K562 (cell line): ENCODE results near the gene AFF1. TPM values are rescaled to one million over a fixed set of nuclear protein-coding genes. Genes with fewer than 3 reads are reported as not detected.
A peak's percentile ranks its signal among the peaks of the same experiment; 100 is the strongest.

ENCODE experiments used
- BACH1 ChIP-seq: fragments of 200-800 bp; sonication (Bioruptor generic); IDR thresholded peaks from 2 replicates; pipeline ENCODE4 v1.6.1; 2016; ENCODE audit warnings: missing genetic modification characterization, missing compliant biosample characterization
- CBX3 ChIP-seq, 2 experiments: IDR thresholded peaks; 1 replicate in 1 of 2; 2 replicates in 1 of 2; pipeline ENCODE4 v1.6.1; 2012; ENCODE audit warnings: inconsistent platforms in 2 of 2, low read length in 2 of 2, borderline replicate concordance in 1 of 2, control low read depth in 1 of 2
- DPF2 ChIP-seq: fragments of 450-650 bp; IDR thresholded peaks from 2 replicates; pipeline ENCODE4 v1.6.1; 2016
- EP400 ChIP-seq: fragments of 450-650 bp; IDR thresholded peaks from 2 replicates; pipeline ENCODE4 v1.6.1; 2017; ENCODE audit warnings: antibody characterized with exemption, mild to moderate bottlenecking, moderate library complexity
- ESRRA ChIP-seq: fragments of 450-650 bp; IDR thresholded peaks from 2 replicates; pipeline ENCODE4 v1.6.1; 2014; ENCODE audit warnings: low read depth, mild to moderate bottlenecking, moderate library complexity, borderline replicate concordance
- ETS2 ChIP-seq: IDR thresholded peaks from 2 replicates; pipeline ENCODE4 v1.6.1; 2016; ENCODE audit warnings: borderline replicate concordance, missing genetic modification characterization, mild to moderate bottlenecking, moderate library complexity, missing compliant biosample characterization; ENCODE audit not compliant: poor library complexity, severe bottlenecking
- GTF2B ChIP-seq: IDR thresholded peaks from 2 replicates; pipeline ENCODE4 v1.6.1; 2011; ENCODE audit not compliant: insufficient read length; ENCODE audit errors: extremely low read depth
- NCOR1 ChIP-seq: fragments of 450-650 bp; IDR thresholded peaks from 2 replicates; pipeline ENCODE4 v1.6.1; 2016; ENCODE audit warnings: mild to moderate bottlenecking, moderate library complexity
- SMARCA4 ChIP-seq: fragments of 450-650 bp; IDR thresholded peaks from 2 replicates; pipeline ENCODE4 v1.6.1; 2016
- TAF7 ChIP-seq: fragments of 450-650 bp; IDR thresholded peaks from 2 replicates; pipeline ENCODE4 v1.6.1; 2016; ENCODE audit warnings: missing genetic modification characterization, missing compliant biosample characterization
- TCF7 ChIP-seq: sonication (generic); IDR thresholded peaks from 2 replicates; pipeline ENCODE4 v1.6.1; 2016; ENCODE audit warnings: antibody characterized with exemption, borderline replicate concordance
- ZEB2 ChIP-seq: fragments of 450-650 bp; IDR thresholded peaks from 2 replicates; pipeline ENCODE4 v1.6.1; 2016
- ZNF134 ChIP-seq: fragments of 250-450 bp; sonication (Bioruptor Pico); conservative IDR thresholded peaks from 2 replicates; pipeline ENCODE4 v1.4.0; 2020
- polyA plus RNA-seq, 8 experiments: library from polyadenylated mRNA; depleted of rRNA in 4 of 8; stranded (reverse) in 5 of 8; unstranded in 3 of 8; fragments of >200 nt; fragmentation: Nextera tagmentation in 2 of 8; fragmentation: Illumina TruSeq in 1 of 8; extraction: Ambion mirVana in 2 of 8; extraction: Trizol in 1 of 8; gene quantifications; 2 replicates each; pipeline versions ENCODE4 v1.2.1 to v1.2.3, GENCODE V29; 2011 to 2014; ENCODE audit warnings: inconsistent platforms in 1 of 8, missing spikeins in 1 of 8
- total RNA-seq, 7 experiments: library from RNA; depleted of rRNA in 6 of 7; stranded (reverse); fragments of >200 nt in 6 of 7; fragmentation: Illumina TruSeq in 2 of 7; extraction: Trizol in 2 of 7; gene quantifications; 2 replicates each; pipeline versions ENCODE4 v1.2.1 to v1.2.3, GENCODE V29; 2011 to 2021; ENCODE audit warnings: low replicate concordance in 1 of 7
- TF ChIP-seq, protein P1 (sequence below): sonication (generic); formaldehyde crosslinking; IDR thresholded peaks from 2 replicates; pipeline ENCODE4 v1.8.1; 2023; ENCODE audit warnings: missing genetic modification reagents, mild to moderate bottlenecking, borderline replicate concordance
- TF ChIP-seq, protein P2 (sequence below): IDR thresholded peaks from 2 replicates; pipeline ENCODE4 v1.6.1; 2014; ENCODE audit warnings: antibody characterized with exemption
- TF ChIP-seq, protein P3 (sequence below): fragments of 200-800 bp; sonication (Bioruptor generic); IDR thresholded peaks from 2 replicates; pipeline ENCODE4 v1.6.1; 2017; ENCODE audit warnings: missing genetic modification characterization, missing compliant biosample characterization
- TF ChIP-seq, protein P4 (sequence below), 2 experiments: fragments of 150-350 bp in 1 of 2; IDR thresholded peaks; 2 replicates each; pipeline ENCODE4 v1.6.1; 2012 to 2016; ENCODE audit warnings: low read depth in 2 of 2, low read length in 2 of 2, mild to moderate bottlenecking in 1 of 2, moderate library complexity in 1 of 2

The AFF1 gene
- total and polyA plus RNA-seq, 9 of the 15 experiments (the other 6 are each of a cell fraction or from before 2014, with no cell fraction given) = 4.1 to 47.5 (median 17.2) TPM

DNA sequence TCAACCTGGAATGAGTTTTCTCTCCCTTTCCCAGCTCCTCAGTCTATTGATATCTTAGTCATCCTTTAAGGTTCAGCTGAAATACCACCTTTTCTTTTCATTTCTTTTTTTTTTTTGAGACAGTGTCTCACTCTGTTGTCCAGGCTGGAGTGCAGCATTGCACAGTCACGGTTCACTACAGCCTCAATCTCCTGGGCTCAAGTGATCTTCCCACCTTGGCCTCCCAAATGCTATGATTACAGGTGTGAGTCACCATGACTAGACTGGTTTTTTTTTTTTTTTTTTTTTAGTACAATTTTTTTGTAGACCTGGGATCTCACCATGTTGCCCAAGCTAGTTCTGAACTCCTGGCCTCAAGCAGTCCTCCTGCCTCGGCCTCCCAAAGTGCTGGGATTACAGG is 28.9 kb downstream of the AFF1 start (continued):
- TF ChIP-seq, protein P1, sequence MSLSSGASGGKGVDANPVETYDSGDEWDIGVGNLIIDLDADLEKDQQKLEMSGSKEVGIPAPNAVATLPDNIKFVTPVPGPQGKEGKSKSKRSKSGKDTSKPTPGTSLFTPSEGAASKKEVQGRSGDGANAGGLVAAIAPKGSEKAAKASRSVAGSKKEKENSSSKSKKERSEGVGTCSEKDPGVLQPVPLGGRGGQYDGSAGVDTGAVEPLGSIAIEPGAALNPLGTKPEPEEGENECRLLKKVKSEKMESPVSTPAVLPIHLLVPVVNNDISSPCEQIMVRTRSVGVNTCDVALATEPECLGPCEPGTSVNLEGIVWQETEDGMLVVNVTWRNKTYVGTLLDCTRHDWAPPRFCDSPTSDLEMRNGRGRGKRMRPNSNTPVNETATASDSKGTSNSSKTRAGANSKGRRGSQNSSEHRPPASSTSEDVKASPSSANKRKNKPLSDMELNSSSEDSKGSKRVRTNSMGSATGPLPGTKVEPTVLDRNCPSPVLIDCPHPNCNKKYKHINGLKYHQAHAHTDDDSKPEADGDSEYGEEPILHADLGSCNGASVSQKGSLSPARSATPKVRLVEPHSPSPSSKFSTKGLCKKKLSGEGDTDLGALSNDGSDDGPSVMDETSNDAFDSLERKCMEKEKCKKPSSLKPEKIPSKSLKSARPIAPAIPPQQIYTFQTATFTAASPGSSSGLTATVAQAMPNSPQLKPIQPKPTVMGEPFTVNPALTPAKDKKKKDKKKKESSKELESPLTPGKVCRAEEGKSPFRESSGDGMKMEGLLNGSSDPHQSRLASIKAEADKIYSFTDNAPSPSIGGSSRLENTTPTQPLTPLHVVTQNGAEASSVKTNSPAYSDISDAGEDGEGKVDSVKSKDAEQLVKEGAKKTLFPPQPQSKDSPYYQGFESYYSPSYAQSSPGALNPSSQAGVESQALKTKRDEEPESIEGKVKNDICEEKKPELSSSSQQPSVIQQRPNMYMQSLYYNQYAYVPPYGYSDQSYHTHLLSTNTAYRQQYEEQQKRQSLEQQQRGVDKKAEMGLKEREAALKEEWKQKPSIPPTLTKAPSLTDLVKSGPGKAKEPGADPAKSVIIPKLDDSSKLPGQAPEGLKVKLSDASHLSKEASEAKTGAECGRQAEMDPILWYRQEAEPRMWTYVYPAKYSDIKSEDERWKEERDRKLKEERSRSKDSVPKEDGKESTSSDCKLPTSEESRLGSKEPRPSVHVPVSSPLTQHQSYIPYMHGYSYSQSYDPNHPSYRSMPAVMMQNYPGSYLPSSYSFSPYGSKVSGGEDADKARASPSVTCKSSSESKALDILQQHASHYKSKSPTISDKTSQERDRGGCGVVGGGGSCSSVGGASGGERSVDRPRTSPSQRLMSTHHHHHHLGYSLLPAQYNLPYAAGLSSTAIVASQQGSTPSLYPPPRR (CRISPR knock-in tag) = no peak
- TF ChIP-seq TAF7 (tag) = no peak
- TF ChIP-seq ESRRA = no peak
- peak; percentile 73 for TF ChIP-seq SMARCA4
- TF ChIP-seq ETS2 (tag) = no peak
- no peak for TF ChIP-seq EP400
- peak in 1 of 2 experiments; percentile 74; a peak in 2 of 3 replicates for TF ChIP-seq CBX3 (IDR thresholded peaks at IDR 0.05; ENCODE audit: borderline replicate concordance in 1 of 2, low read length in 2 of 2)
- TF ChIP-seq ZNF134 = no peak
- TF ChIP-seq, protein P2, sequence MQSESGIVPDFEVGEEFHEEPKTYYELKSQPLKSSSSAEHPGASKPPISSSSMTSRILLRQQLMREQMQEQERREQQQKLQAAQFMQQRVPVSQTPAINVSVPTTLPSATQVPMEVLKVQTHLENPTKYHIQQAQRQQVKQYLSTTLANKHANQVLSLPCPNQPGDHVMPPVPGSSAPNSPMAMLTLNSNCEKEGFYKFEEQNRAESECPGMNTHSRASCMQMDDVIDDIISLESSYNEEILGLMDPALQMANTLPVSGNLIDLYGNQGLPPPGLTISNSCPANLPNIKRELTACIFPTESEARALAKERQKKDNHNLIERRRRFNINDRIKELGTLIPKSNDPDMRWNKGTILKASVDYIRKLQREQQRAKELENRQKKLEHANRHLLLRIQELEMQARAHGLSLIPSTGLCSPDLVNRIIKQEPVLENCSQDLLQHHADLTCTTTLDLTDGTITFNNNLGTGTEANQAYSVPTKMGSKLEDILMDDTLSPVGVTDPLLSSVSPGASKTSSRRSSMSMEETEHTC = no peak
- peak; percentile 25; the same call in 1 of the 2 replicates for TF ChIP-seq NCOR1
- TF ChIP-seq TCF7 = no peak
- TF ChIP-seq ZEB2 = peak; percentile 70
- TF ChIP-seq, protein P3, sequence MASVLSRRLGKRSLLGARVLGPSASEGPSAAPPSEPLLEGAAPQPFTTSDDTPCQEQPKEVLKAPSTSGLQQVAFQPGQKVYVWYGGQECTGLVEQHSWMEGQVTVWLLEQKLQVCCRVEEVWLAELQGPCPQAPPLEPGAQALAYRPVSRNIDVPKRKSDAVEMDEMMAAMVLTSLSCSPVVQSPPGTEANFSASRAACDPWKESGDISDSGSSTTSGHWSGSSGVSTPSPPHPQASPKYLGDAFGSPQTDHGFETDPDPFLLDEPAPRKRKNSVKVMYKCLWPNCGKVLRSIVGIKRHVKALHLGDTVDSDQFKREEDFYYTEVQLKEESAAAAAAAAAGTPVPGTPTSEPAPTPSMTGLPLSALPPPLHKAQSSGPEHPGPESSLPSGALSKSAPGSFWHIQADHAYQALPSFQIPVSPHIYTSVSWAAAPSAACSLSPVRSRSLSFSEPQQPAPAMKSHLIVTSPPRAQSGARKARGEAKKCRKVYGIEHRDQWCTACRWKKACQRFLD (CRISPR knock-in tag) = no peak
- peak; percentile 35; the same call in 1 of the 2 replicates for TF ChIP-seq BACH1 (tag)
- TF ChIP-seq GTF2B = no peak
- TF ChIP-seq DPF2 = peak; percentile 89
- TF ChIP-seq, protein P4, sequence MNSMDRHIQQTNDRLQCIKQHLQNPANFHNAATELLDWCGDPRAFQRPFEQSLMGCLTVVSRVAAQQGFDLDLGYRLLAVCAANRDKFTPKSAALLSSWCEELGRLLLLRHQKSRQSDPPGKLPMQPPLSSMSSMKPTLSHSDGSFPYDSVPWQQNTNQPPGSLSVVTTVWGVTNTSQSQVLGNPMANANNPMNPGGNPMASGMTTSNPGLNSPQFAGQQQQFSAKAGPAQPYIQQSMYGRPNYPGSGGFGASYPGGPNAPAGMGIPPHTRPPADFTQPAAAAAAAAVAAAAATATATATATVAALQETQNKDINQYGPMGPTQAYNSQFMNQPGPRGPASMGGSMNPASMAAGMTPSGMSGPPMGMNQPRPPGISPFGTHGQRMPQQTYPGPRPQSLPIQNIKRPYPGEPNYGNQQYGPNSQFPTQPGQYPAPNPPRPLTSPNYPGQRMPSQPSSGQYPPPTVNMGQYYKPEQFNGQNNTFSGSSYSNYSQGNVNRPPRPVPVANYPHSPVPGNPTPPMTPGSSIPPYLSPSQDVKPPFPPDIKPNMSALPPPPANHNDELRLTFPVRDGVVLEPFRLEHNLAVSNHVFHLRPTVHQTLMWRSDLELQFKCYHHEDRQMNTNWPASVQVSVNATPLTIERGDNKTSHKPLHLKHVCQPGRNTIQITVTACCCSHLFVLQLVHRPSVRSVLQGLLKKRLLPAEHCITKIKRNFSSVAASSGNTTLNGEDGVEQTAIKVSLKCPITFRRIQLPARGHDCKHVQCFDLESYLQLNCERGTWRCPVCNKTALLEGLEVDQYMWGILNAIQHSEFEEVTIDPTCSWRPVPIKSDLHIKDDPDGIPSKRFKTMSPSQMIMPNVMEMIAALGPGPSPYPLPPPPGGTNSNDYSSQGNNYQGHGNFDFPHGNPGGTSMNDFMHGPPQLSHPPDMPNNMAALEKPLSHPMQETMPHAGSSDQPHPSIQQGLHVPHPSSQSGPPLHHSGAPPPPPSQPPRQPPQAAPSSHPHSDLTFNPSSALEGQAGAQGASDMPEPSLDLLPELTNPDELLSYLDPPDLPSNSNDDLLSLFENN (IDR thresholded peaks at IDR 0.05; ENCODE audit: low read depth in 2 of 2, low read length in 2 of 2) = no peak
